ENCODE measurements around the gene KRT81.

The KRT81 gene

GRCh38 chr12:52270541-52271070, 20.7 kb downstream of the KRT81 start:
- Histone ChIP-seq H3K4me3 (ENCODE audit: low read length) (no peak overlapping the region), H3K27ac (ENCODE audit: low read depth, low read length) (no peak overlapping the region), H4K20me1 (ENCODE audit: control insufficient read depth, insufficient read depth, low read depth, low read length) (no peaks in the 10 kb centered on the region), H3F3A (ENCODE audit: control insufficient read depth, insufficient read depth) (no peaks in the 10 kb centered on the region), H3K9me2 (replicated peaks; ENCODE audit: control insufficient read depth, low read length) (no peaks in the 10 kb centered on the region), H3K9me3 (ENCODE audit: control insufficient read depth, insufficient read depth, low read length) (no peaks in the 10 kb centered on the region), H3K36me3 (ENCODE audit: control insufficient read depth, low read length) (no peaks in the 10 kb centered on the region), H3K79me2 (ENCODE audit: control insufficient read depth, low read length) (no peaks in the 10 kb centered on the region), H3K4me2 (ENCODE audit: low read length) (no peak overlapping the region), H3K4me1 (ENCODE audit: control insufficient read depth, low read length) (no peaks in the 10 kb centered on the region), H3K27me3 (ENCODE audit: control insufficient read depth, low read length) (0 out of 2 replicates have a peak, but pooled peaks cover 4% of the 10 kb centered on the region)
- TF ChIP-seq EZH2phosphoT487 (IDR thresholded peaks at IDR 0.05; ENCODE audit: borderline replicate concordance, low read length) = no peak
- TF ChIP-seq CTCF (IDR thresholded peaks at IDR 0.05; ENCODE audit: low read depth, low read length, poor library complexity, severe bottlenecking) = no peak

GRCh38 chr12:52268212-52268611, 23.1 kb downstream of the KRT81 start:
- H3K9me2 ChIP-seq (replicated peaks; ENCODE audit: control insufficient read depth, low read length) = no peaks in the 10 kb centered on the region
- no peaks in the 10 kb centered on the region for H3K9me3 ChIP-seq (ENCODE audit: control insufficient read depth, insufficient read depth, low read length)
- H4K20me1 ChIP-seq (ENCODE audit: control insufficient read depth, insufficient read depth, low read depth, low read length) = no peaks in the 10 kb centered on the region
- no peaks in the 10 kb centered on the region for H3K79me2 ChIP-seq (ENCODE audit: control insufficient read depth, low read length)
- no peak overlapping the region for H3K27ac ChIP-seq (ENCODE audit: low read depth, low read length)
- H3K27me3 ChIP-seq (ENCODE audit: control insufficient read depth, low read length) = 0 out of 2 replicates have a peak, but pooled peaks cover 4% of the 10 kb centered on the region
- H3K4me1 ChIP-seq (ENCODE audit: control insufficient read depth, low read length) = no peaks in the 10 kb centered on the region
- no peak overlapping the region for H3K4me2 ChIP-seq (ENCODE audit: low read length)
- TF ChIP-seq EZH2phosphoT487 (IDR thresholded peaks at IDR 0.05; ENCODE audit: borderline replicate concordance, low read length) (no peak), CTCF (IDR thresholded peaks at IDR 0.05; ENCODE audit: low read depth, low read length, poor library complexity, severe bottlenecking) (no peak)
- no peak overlapping the region for H3K4me3 ChIP-seq (ENCODE audit: low read length)
- H3F3A ChIP-seq (ENCODE audit: control insufficient read depth, insufficient read depth) = no peaks in the 10 kb centered on the region
- H3K36me3 ChIP-seq (ENCODE audit: control insufficient read depth, low read length) = no peaks in the 10 kb centered on the region

- H3K9me2 ChIP-seq (replicated peaks; ENCODE audit: control insufficient read depth, low read length) = no peaks in the 10 kb centered on the region
- 0 out of 2 replicates have a peak, but pooled peaks cover 4% of the 10 kb centered on the region for H3K27me3 ChIP-seq (ENCODE audit: control insufficient read depth, low read length)
- no peaks in the 10 kb centered on the region for H3K9me3 ChIP-seq (ENCODE audit: control insufficient read depth, insufficient read depth, low read length)
- no peaks in the 10 kb centered on the region for H3K4me1 ChIP-seq (ENCODE audit: control insufficient read depth, low read length)
- H3K36me3 ChIP-seq (ENCODE audit: control insufficient read depth, low read length) = no peaks in the 10 kb centered on the region
- no peaks in the 10 kb centered on the region for H4K20me1 ChIP-seq (ENCODE audit: control insufficient read depth, insufficient read depth, low read depth, low read length)
- no peaks in the 10 kb centered on the region for H3F3A ChIP-seq (ENCODE audit: control insufficient read depth, insufficient read depth)
- no peak overlapping the region for H3K27ac ChIP-seq (ENCODE audit: low read depth, low read length)
- no peak overlapping the region for H3K4me3 ChIP-seq (ENCODE audit: low read length)
- H3K4me2 ChIP-seq (ENCODE audit: low read length) = no peak overlapping the region
- H3K79me2 ChIP-seq (ENCODE audit: control insufficient read depth, low read length) = no peaks in the 10 kb centered on the region
- no peak for TF ChIP-seq EZH2phosphoT487 (IDR thresholded peaks at IDR 0.05; ENCODE audit: borderline replicate concordance, low read length)
- TF ChIP-seq CTCF (IDR thresholded peaks at IDR 0.05; ENCODE audit: low read depth, low read length, poor library complexity, severe bottlenecking) = no peak
Measured at GRCh38 chr12:52267699-52268098, 23.6 kb downstream of the KRT81 start.

Data from DOHH2 (cell line).